RKO (cell line): ENCODE data around the gene ANK3.
A peak's percentile ranks its signal among the peaks of the same experiment; 100 is the strongest.

Experiments
- DNase-seq: peaks from one replicate; pipeline ENCODE4 v3.0.0-alpha.2; 2016; ENCODE audit warnings: low spot score

Gene ANK3

DNA sequence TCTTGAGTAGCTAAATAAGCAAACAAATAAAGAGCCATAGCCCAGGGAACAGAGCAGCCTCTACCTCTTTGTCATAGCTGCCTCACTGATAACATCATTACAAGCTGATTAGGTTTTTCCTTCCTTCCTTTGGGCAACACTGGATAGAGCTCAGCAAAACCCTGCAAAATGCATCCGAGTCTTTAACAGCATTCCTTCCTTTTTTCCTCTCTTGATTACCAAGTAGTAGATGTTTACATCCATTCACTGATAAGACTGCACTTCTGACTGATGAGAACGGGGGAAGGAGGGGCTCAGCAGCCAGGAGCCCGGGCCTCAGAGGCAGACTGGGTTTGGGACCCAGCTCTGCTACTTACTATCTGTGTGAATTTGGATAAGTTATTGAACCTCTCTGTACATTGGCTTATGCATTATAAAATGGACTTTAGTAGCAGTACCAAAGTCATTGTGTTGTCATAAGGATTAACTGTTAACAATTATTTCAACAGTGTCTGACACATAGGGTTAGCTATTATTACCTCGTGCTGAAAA is 214.2 kb downstream of the ANK3 start:
- DNase-seq: no peak

DNA sequence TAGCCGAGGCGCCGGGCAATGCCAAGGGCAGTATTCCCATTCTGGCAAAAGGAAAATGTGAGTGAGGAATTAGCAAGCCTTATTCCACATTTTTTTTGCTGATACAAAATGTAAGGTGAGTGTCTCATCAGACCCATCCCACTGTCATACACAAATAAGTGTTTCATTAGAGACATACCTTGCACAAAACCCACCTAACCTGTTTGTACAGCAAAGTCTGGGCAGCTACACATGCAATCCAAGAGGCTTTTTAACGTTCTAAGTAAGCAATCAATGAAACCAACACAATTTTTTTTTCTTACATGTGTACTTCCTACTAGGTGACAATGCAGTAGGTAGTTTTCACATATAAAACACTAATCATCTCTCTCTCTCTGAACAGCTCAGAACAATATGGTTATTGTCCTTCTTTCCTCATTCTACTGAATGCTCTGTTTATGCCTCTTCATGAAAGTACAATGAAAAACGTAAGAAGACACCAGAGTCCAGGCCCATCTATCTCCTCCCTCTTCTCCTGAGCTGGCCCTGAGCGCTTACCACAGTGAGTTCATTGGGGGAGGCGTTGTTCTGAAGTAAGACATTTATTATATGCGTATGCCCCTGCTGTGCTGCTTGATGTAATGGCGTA is 217.2 kb downstream of the ANK3 start:
- no peak for DNase-seq

DNA sequence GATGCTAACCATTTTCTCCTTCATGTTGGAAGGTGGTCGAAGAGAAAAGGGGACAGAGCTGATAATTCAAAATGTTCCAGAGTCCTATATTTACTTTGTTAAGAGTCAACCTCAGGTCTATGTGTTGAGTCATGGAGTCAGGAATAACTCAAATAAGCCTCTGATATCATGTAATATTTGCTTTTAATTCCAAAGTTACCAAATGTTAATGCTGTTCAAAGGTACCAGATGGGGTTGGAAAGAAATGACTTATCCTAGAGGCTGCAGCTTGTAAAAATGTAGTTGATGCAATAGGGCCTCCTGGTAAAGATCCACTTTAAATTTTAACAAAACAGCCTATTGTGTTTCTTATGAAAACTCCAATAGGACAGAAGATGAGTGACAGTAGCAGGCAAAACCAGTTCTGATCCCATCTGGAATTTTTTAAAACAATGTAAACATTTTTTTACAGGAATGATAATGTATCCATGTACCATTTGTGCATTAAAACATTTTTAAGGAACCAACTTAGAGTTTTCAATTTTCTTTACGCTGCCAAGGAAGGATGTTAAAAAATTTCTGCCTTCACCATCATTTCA is 218.2 kb downstream of the ANK3 start:
- DNase-seq: no peak

DNA sequence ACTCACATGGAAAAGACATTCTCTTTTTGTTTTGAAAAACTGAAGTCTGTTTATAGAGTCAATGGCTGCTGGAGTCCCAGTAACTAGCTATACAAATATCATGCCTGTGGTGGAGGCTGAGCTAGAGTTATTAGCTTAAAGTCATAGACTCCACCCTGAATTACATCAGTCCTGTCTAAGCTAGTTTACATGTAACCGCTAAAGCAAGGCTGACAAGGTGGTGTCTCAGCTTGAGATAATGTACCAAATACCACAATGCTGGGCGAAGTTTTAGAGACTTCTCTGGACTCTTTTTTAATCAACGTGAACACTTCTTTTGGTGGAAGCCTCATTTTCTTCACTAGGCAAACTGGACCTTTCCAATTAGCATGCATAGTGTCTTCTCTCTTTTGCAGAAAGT is 219.4 kb downstream of the ANK3 start:
- DNase-seq: no peak

- DNase-seq: no peak
Measured at GRCh38 chr10:60169111-60169510, 220.6 kb downstream of the ANK3 start.

DNA sequence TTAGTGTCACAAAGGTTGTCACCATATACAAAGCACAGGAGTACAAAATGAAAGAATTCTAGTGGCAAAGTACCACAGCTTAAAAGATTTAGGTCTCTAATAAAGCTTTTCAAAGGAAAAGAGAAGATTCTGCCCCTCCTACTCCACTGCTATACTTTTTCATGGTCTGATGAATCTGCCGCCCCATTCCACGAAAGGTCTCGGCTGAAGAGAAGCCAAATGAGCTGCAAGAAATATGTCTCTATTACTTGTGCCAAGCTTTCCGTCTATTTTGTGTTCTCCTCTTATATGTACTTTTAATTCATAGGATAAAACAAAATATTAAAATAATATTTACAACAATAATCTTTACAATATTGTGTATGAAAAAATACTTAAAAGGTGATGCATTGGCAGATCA is 222.6 kb downstream of the ANK3 start:
- DNase-seq: no peak

GRCh38 chr10:60163786-60164185 is 225.9 kb downstream of the ANK3 start:
- no peak for DNase-seq

GRCh38 chr10:60162631-60163030 is 227.0 kb downstream of the ANK3 start:
- DNase-seq: no peak

DNA sequence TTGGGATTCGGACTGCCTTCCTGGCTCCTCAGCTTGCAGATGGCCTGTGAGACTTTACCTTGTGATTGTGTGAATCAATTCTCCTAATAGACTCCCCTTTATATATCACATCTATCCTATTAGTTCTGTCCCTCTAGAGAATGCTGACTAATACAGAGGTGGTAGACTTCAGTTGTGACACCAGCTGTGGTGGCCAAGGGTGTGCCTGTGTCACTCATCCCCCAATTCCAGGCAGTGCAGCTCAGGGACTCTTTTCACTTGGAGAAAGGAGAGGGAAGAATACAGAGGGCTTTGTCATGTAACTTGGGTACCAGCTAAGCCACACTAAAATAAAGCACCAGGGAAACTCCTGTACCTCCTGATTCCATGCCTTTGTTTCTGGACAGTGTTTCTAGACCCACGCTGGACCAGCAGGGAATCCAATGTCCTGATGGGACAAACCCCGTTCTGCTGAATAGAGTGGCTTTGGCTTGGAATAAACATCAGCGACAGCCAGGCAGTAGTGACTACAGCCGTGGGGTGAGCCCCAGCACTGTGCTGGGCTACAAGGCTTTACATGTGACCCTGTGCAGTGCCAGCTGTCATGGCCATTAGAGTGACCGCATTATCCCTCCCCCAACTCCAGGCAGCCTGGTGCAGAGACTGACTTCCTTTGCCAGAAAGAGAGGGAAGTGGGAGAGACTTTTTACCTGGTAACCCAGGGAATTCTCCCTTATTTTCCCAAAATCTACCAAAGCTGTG is 233.6 kb downstream of the ANK3 start:
- DNase-seq: no peak

DNA sequence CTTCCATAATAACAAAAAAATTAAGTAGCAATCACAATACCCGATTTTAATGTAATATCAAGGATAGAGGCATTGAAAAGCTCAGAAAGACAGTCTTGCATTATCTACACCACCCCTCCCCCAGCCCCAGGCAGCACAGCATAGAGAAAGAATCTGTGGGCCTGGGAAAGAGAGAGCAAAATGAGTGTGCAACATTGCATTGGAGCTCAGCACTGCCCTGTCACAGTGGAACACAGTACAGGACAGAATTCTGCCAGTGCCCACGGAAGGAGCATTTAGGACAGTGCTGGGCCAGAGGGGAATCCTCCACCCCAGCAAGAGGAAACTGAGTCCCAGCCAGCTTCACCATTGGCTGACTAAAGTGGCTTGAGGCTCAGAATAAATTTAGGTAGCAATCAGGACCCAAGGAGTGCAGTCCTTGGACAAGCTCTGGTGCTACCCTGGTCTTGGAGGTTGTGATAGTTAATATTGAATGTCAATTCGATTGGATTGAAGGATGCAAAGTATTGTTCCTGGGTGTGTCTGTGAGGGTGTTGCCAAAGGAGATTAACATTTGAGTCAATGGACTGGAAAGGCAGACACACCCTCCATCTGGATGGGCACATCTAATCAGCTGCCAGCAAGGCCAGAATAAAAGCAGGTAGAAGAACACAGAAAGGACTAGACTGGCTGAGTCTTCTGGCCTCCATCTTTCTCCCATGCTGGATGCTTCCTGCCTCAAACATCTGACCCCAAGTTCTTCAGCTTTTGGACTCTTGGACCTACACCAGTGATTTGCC is 234.4 kb downstream of the ANK3 start:
- DNase-seq: no peak

DNA sequence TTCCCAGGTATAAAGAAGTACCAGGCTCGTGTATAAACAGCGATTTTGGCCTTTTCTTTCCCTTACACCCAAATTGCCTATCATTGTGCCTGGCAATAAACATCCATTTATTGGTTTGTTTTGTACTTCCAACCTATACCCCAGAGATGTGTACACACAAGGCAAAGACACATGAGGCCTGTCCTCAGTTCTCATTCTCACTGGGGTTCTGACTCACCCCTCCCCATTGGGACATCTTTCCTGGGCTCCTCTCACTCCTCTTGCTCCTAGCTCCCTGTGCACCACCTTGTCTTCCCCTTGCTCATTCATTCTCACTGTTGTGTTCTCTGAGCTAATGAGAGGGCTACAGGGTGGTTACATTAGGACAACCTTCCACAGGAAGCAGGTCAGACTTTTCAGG is 240.7 kb downstream of the ANK3 start:
- no peak for DNase-seq

- peak; percentile 19 for DNase-seq
Measured at GRCh38 chr10:60148266-60148840, 241.3 kb downstream of the ANK3 start.

DNA sequence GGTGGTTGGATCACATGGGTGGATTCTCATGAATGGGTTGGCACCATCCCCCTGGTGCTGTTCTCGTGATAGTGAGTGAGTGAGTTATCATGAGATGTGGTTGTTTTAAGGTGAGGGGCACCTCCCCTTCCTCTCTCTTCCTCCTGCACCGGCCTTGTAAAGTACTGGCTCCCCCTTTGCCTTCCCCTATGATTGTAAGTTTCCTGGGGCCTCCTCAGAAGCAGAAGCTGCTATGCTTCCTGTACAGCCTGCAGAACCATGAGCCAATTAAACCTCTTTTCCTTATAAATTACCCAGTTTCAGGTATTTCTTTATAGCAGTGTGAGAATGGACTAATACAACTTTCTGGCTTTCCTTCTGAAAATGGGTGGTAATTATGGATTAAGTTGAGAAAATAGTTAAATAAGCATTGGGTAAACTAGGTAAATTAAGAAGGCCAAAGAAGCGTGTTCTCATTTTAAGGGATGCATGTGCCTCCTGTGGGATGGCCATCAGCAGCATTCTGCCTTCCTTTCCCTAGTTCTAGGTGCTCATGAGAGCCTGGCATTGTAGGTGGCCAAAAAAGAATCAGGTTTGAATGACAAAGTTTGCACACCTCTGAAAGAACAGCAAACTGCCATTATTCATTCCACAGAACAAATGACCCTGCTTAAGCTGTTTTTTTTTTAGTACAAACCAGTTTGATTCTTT is 242.0 kb downstream of the ANK3 start:
- no peak for DNase-seq

DNA sequence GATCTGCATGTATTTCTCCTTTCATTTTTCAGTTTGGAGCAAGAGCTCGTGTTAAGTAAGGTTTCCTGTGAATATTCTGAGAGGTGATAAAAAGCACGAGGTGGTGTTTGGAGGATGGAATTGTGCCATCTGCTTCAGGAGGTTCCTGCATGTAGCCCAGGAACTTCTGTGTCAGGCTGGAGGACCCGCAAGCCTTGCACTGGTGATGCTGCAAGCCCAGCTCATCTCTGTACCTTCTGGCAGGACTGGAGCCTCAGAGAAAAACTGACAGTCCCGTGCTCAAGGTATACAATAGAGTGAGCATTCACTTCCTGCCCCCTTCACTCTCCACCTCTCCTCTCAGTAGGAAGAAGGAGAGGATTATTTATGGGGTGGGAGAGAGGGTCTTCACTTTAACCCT is 242.7 kb downstream of the ANK3 start:
- no peak for DNase-seq

- no peak for DNase-seq
Measured at GRCh38 chr10:60144099-60144498, 245.6 kb downstream of the ANK3 start.

DNA sequence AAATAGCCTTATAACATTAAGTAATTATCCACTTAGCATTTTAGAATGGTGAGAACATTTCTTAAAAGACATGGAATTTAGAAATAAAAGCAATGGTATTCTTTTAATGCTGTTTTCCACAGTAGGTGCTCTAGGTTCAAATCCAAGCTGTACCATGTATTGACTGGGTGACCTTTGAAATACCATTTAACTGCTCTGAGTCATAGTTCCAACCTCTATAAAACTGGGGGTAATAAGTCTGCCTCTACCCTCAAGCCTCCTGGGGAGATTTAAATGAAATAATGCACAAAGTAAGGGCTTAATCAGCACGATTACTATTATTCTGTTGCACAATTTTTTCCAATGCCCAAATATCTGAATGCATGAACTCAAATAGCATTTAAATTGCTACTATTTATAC is 246.9 kb downstream of the ANK3 start:
- no peak for DNase-seq

GRCh38 chr10:60141896-60142559 is 247.6 kb downstream of the ANK3 start:
- DNase-seq: no peak

GRCh38 chr10:60140651-60141632 is 248.7 kb downstream of the ANK3 start:
- no peak for DNase-seq

DNA sequence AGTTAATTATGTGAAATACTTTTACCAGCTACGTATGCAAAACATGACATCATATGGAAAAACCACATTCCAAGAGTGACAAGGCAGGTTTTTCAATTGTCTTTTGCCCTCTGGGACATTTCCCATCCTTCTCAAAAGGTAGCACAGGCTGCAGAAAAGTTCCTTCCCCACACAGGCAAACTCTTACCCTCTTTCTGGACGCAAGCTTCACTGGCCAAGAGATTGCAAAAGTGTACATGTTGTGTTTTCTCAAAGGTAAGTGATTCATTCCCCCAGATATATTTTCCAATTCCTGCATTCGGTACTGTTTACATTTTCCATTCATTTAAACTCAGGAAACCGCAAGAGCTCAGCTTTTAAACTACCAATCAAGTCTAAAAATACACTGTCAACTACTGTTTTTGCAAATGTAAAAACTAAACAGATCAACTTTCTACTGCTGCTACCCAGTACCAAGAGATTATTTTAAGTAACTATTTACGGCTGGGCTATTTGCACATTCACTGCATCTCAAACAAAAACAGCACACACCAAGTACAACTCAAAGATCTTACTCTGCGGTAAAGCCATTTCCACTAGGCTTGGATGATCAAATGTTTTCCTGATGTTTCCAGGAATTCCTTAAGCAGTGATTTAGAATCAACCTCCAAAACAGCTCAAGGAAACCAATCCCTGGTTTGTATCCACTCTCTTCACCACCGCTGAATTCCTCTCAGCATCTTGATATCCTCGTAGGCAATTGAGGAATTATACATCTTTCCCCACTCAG is 249.7 kb downstream of the ANK3 start:
- DNase-seq: no peak
